Left ventricle myocardium inferior (tissue), 1 donor: ENCODE data around the gene LKAAEAR1. TPM values are rescaled to one million over a fixed set of nuclear protein-coding genes. Genes with fewer than 3 reads are reported as not detected.

Experiments used
- DNase-seq: peaks from one replicate; pipeline ENCODE4 v3.0.0-alpha.2; 2020
- H3K27ac ChIP-seq: fragments of 200-600 bp; replicated peaks from 2 replicates; pipeline ENCODE4 v1.8.0; 2021
- H3K27me3 ChIP-seq: fragments of 200-600 bp; 2 replicates; pipeline ENCODE4 v1.8.0; 2021; ENCODE audit warnings: low read depth
- H3K36me3 ChIP-seq: fragments of 200-600 bp; 2 replicates; pipeline ENCODE4 v1.8.0; 2021
- H3K4me1 ChIP-seq: fragments of 200-600 bp; 2 replicates; pipeline ENCODE4 v1.8.0; 2021
- H3K4me3 ChIP-seq: fragments of 200-600 bp; 2 replicates; pipeline ENCODE4 v1.8.0; 2021; ENCODE audit warnings: mild to moderate bottlenecking, moderate library complexity
- H3K9me3 ChIP-seq: fragments of 200-600 bp; replicated peaks from 2 replicates; pipeline ENCODE4 v1.8.0; 2021
- intact Hi-C: fragments of 100-400 bp; cut with micrococcal nuclease; formaldehyde crosslinking; loops from one replicate; pipeline ENCODE4 v1.11.0; 2022
- total RNA-seq: library from RNA; stranded (reverse); fragmentation: NEBNext Ultra II Directional; extraction: Animal tissue kit (Norgen Biotek cat#: 25700); gene quantifications from one replicate; pipeline ENCODE4 v1.2.1, GENCODE V29; 2021
- TF ChIP-seq, protein P1 (sequence below): fragments of 200-600 bp; IDR thresholded peaks from 2 replicates; pipeline ENCODE4 v1.8.0; 2021; ENCODE audit warnings: antibody characterized with exemption, mild to moderate bottlenecking, borderline replicate concordance
- donor health status: DM: no; HTN: yes; CAD: no; lungs with severe emphysema.

Gene LKAAEAR1
- total RNA-seq, 1 donor from 2014 or later: not detected

DNA sequence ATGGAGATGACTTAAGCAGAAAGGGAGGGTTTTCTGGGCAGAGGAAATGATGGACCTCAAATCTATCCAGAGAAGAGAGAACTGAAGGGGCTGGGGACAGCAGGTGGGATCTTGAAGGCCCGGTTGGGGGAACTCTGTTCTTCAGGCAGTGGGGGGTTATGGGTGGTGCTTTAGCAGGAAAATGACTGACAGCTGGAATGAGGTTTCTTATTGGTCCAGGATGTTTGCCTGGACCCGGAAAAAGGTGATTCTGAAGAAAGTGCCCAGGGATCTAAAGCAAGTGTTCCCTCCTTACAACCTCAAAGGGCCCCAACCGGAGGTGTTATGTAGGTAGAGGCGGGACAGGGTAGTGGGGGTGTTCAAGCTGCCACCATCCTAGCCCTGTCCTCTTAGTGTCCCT is 11.3 kb upstream of the LKAAEAR1 start:
- no peak overlapping the region for H3K27ac ChIP-seq
- H3K27me3 ChIP-seq: peaks cover 48% of the 10 kb centered on the region
- H3K36me3 ChIP-seq: no peaks in the 10 kb centered on the region
- H3K4me3 ChIP-seq: no peak overlapping the region
- no peak for DNase-seq
- TF ChIP-seq, protein P1, sequence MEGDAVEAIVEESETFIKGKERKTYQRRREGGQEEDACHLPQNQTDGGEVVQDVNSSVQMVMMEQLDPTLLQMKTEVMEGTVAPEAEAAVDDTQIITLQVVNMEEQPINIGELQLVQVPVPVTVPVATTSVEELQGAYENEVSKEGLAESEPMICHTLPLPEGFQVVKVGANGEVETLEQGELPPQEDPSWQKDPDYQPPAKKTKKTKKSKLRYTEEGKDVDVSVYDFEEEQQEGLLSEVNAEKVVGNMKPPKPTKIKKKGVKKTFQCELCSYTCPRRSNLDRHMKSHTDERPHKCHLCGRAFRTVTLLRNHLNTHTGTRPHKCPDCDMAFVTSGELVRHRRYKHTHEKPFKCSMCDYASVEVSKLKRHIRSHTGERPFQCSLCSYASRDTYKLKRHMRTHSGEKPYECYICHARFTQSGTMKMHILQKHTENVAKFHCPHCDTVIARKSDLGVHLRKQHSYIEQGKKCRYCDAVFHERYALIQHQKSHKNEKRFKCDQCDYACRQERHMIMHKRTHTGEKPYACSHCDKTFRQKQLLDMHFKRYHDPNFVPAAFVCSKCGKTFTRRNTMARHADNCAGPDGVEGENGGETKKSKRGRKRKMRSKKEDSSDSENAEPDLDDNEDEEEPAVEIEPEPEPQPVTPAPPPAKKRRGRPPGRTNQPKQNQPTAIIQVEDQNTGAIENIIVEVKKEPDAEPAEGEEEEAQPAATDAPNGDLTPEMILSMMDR: no peak
- H3K9me3 ChIP-seq: no peaks in the 10 kb centered on the region
- intact Hi-C loops: no loop called here
- no peaks in the 10 kb centered on the region for H3K4me1 ChIP-seq

- TF ChIP-seq, protein P1: no peak
- intact Hi-C loops: no loop called here
- Histone ChIP-seq H3K27ac (no peak overlapping the region), H3K27me3 (peaks cover 38% of the 10 kb centered on the region), H3K4me3 (no peak overlapping the region), H3K36me3 (no peaks in the 10 kb centered on the region), H3K4me1 (no peaks in the 10 kb centered on the region), H3K9me3 (no peaks in the 10 kb centered on the region)
- no peak for DNase-seq
Measured at GRCh38 chr20:64093013-64093503, 8.9 kb upstream of the LKAAEAR1 start.

DNA sequence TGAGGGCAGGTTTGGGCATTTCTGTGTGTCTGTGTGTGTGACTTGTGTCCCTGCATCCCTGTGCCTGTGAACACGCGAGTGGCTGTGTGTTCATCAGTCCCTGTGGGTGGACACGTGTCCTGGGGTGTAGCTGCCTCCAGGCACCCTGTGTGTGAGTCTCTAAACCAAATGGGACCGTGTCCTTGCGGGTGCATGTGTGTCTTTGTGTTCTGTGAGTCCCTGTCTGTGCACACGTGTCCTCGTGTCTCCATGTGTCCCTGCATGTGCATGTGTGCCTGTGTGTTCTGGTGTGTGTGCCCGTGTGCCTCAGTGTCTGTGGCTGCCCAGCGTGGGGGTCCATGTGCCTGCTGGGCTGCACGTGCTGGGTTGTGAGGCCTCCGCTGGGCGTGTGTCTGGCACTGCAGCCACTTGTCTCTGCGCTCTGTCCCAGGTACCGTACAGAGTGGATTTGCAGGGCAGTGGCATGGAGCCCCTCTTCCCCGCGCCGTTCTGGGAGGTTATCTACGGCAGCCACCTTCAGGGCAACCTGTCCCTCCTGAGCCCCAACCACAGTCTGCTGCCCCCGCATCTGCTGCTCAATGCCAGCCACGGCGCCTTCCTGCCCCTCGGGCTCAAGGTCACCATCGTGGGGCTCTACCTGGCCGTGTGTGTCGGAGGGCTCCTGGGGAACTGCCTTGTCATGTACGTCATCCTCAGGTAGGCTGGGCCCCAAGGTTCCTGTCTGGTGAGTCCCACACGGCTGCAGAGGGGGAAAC is 8.2 kb upstream of the LKAAEAR1 start:
- H3K27ac ChIP-seq: no peak overlapping the region

GRCh38 chr20:64091770-64092169 is 7.6 kb upstream of the LKAAEAR1 start:
- Histone ChIP-seq H3K27me3 (peaks cover 39% of the 10 kb centered on the region), H3K27ac (no peak overlapping the region), H3K4me3 (no peak overlapping the region), H3K4me1 (no peaks in the 10 kb centered on the region), H3K9me3 (no peaks in the 10 kb centered on the region), H3K36me3 (no peaks in the 10 kb centered on the region)
- TF ChIP-seq, protein P1: no peak
- no peak for DNase-seq
- intact Hi-C loops: no loop called here

More for the DNA sequence above, 8.2 kb upstream of the LKAAEAR1 start:
- DNase-seq: no peak
- TF ChIP-seq, protein P1: no peak
- Histone ChIP-seq H3K4me1 (no peaks in the 10 kb centered on the region), H3K4me3 (no peak overlapping the region), H3K27me3 (peaks cover 38% of the 10 kb centered on the region), H3K36me3 (no peaks in the 10 kb centered on the region), H3K9me3 (no peaks in the 10 kb centered on the region)
- intact Hi-C loops: no loop called here

DNA sequence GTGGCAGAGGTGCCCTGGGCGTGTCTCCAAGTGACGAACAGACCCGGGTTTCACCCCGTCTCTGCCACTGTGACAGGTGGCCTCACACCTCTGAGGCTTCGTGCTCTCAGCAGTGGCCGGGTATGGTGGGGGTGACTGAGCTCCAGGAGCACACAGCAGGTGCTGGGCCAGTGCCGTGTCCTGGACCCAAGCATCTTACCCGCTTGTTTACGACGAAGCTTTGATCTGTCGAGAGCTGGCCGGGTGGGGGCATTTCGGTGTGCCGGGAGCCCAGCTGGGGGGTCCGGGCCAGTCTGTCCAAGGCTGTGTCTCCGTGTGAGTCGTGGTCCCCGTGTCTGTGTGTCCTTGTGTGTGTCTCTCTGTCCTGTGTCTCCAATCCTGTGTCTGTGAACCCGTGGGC is 7.1 kb upstream of the LKAAEAR1 start:
- TF ChIP-seq, protein P1: no peak
- Histone ChIP-seq H3K36me3 (no peaks in the 10 kb centered on the region), H3K4me1 (no peaks in the 10 kb centered on the region), H3K9me3 (no peaks in the 10 kb centered on the region), H3K4me3 (no peak overlapping the region), H3K27ac (no peak overlapping the region), H3K27me3 (peaks cover 41% of the 10 kb centered on the region)
- intact Hi-C loops: no loop called here
- DNase-seq: no peak
